MM.1S (cell line): ENCODE measurements around the gene SLC28A1.

Source experiments
- CTCF ChIP-seq: fragments of 300-600 bp; sonication (generic); IDR thresholded peaks from 2 replicates; pipeline ENCODE4 v1.5.1; 2016; ENCODE audit warnings: antibody characterized with exemption, low read length, mixed read lengths
- EZH2 ChIP-seq: fragments of 300-600 bp; sonication (generic); optimal IDR thresholded peaks from 2 replicates; pipeline ENCODE3; 2017; ENCODE audit warnings: low read depth, mild to moderate bottlenecking, antibody characterized with exemption, low read length, mixed read lengths
- EZH2phosphoT487 ChIP-seq: fragments of 300-600 bp; sonication (generic); IDR thresholded peaks from 2 replicates; pipeline ENCODE4 v1.6.1; 2018; ENCODE audit warnings: antibody characterized with exemption, low read length

DNA sequence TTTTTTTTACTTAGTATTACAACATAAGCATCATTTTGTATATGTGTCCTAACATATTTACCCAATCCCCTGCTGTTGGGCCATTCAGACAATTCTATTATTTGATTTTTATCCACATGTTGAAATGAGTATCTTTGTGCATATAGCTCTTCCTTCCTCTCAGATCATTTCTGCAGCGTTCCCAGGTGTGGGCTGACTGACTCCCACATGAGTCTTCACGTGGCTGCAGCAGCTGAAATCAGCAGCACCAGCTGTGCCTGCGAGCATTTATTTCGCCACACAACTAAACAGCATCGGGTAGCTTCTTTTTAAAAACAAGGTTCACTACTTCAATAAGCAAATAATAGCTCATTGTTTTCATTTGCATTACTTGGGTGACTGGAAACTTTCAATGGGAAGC is 52.7 kb downstream of the SLC28A1 start:
- TF ChIP-seq CTCF: no peak
- no peak for TF ChIP-seq EZH2
- TF ChIP-seq EZH2phosphoT487: no peak
